GM19372 (cell line): ENCODE data around the gene KCNC4.

Source experiments
- ATAC-seq: cut with Tn5 transposase; IDR thresholded peaks from one replicate; pipeline ENCODE4 v1.9.1; 2021; ENCODE audit warnings: mild to moderate bottlenecking, low read depth, moderate library complexity; ENCODE audit not compliant: unreplicated experiment

Gene KCNC4

DNA sequence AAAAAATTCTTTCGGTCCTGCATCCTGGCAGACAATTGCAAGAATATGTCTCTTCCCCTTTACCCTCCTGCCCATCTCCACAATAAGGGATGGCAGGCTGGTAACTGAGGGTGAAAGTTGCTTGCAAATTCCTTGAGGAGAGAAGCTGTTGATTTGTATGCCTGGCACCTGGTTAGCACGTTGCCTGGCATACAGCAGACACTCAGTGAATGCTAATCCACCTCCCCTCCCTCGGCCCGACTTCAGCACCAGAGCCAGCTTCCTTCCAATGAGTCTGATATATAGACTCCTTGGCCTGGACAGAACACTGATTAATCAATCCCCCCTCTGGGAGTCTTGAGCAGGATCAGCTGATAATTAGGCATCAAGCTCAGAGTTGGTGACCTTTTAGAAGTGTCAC, 39.1 kb downstream of the KCNC4 start:
- ATAC-seq, result no peak

DNA sequence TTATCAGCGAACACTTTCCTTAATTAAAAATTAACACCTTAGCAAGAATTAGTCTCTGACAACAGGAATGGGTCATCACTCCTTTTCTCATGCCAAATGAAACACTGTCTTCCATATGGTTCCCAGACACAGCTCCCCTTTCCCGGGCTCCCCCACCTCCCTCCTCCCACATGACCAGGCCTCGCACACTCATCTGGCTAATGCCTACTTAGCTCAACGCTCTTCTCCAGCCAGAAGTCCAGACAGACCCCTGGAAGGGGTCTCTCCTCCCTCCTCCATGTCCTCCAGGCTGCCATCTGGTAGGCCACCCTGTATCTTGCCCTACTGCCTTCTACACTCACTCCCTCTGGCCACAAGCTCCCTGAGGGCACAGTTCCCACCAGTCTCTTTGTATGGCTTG, 39.9 kb downstream of the KCNC4 start:
- no peak for ATAC-seq

DNA sequence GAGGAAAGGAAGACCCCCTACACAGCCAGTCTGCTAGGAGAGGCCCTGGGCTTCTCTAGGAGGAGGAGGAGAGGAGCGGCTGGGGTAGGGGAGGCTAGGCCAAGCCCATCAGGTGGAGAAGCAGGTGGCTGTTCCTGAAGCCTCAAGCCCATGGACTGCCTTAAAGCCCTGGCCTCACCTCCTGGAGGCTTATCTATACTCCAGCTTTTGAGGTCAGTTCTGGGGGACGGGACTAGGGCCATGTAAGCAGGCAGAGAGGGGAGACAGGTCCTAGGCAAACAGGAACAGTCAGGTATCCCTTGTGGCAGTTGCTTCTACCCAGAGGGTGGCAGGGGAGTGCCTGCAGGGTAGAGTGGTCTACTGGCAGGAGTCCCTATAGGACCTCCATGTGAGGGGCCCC, 40.6 kb downstream of the KCNC4 start:
- no peak for ATAC-seq

DNA sequence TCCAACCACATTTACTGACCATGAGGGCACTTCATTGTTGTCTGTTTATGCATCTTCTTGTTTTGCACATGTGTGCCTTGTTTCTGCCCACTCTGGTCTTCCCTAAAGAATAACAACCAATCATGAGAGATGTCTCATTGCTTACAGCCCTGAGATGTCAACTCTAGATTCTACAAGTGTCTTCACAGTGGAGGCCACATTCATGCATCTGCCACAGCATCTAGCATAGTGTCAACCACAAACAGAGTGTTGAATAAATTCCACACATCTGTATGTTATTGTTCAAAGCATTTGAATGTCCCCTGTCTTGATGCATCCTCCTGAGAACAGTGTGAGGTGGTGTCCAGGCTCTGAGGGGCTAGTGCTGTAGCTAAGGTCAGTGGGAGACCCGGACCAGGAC, 43.1 kb downstream of the KCNC4 start:
- ATAC-seq, result no peak

DNA sequence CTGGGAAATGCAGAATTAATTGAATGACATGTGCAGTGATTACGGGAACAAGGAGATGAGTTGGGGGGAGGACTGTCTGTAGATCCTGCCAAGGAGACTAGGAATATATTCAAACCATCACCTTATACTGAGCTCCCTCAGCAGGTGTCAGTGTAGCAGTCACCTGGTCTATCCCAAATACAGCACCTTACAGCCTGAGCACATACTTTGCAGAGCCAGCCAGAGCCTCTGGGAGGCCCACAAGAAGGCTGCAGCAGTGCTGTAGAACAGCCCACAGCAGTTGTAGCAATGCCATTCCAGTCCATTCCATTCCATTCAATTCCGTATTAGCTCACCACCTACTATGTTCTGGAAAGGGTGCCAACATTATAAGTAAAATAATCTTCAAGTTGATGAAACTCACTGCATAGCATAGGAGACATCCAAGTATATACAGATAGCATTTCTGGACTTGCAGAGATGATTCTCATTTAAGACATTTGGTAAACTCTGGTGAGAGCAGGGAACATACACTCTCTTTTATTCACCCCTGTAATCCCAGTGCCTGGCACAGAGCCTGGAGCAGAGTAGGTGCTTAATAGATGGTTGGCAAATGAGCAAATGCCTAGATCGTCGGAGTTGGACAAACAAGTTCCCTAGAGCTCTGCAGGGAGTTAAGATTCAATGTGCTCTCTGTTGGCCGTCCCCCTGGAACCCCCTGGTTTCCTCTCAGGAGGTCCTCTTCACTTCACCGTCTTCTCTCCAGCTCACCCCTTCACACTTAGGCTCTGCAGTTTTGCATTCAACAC, 44.7 kb downstream of the KCNC4 start:
- ATAC-seq, result no peak

DNA sequence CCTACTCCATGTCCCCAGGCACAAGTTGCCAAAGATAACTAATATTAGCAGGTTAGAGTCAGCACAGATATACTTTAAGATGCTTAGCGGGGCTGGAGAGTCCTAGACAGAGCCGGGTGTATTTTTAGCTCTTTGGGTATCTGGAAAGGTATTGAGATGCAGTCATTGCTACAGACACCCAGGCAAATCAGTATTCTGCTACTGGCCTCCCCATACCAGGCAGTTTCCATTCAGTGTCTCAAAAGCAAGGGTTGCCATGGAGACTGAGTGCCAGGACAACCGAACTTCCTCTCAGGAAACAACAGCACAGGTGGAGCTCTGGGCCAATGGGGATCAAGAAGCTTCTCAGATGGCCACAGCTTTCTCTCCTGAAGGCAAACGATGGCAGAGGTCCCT, 45.3 kb downstream of the KCNC4 start:
- no peak for ATAC-seq

DNA sequence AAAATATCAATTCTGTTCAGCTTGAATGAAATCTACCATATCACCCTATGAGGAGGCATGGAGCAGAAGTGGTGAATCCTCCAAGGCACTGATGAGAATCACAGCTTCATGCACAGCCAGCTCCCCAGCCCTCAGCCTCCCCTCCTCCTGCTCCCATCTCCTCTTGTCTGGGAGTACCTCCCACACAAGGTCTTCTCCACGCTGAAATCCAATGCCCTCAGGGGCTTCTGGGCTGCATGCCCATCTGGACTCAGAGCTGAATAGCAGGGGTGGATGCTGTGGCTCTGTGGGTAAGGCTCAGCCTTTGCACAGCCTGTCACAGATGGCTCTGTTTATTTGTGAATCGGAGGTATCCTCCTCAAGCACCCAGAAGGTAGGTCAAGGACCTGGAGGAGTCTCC, 48.6 kb downstream of the KCNC4 start:
- ATAC-seq, result no peak

DNA sequence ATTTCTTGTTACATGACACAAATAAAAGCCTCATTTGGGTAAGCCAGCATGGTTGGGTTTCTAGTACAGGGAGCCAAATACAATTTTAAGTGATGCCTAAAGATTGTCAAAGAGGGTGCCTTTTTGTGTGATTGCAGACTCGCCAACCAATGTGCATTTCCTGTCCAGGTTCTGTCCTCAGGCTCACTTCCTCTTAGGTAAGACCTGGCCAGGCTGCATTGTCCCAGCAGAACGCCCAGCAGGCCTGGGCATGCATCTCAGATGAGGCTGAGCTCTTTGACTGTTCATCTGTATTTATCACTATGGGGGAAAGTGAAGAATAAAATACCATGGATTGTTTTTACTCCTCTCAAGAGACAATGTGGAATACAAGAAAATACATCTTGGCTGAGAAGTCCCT, 49.7 kb downstream of the KCNC4 start:
- ATAC-seq, result no peak
